ENCODE measurements around the gene NHLRC1. TPM values are rescaled to one million over a fixed set of nuclear protein-coding genes. Genes with fewer than 3 reads are reported as not detected.
"Not testable (repeated sequence)": the region's sequence is repeated elsewhere in the genome, so short reads cannot be mapped to it uniquely, and the experiment has no call there.

NHLRC1 gene
- total RNA-seq, 3 donors from 2014 or later (not counting 1 experiment from before 2014, with no cell fraction given) = 0.58 to 0.89 (median 0.68) TPM

- Histone ChIP-seq H3K9me3 (ENCODE audit: control insufficient read depth, insufficient read depth, low read length) (no peaks in the 10 kb centered on the region), H3K36me3 (ENCODE audit: control insufficient read depth, insufficient read depth, low read length) (no peaks in the 10 kb centered on the region), H3K4me3 (ENCODE audit: low read length) (peak within 1 kb of the TSS; percentile 99), H3K4me1 (ENCODE audit: control insufficient read depth, insufficient read depth, low read length) (peaks cover 28% of the 10 kb centered on the region), H3K27ac (ENCODE audit: low read length) (peak within 1 kb of the TSS; percentile 95), H3K27me3 (ENCODE audit: control insufficient read depth, insufficient read depth, low read length) (no peaks in the 10 kb centered on the region)
- peak within 1 kb of the TSS; percentile 93 to 99 for H3K27ac Mint-ChIP-seq
- no peak for TF ChIP-seq CTCF (IDR thresholded peaks at IDR 0.05)
- peaks cover 26 to 34% of the 10 kb centered on the region in 2 donors for H3K4me1 Mint-ChIP-seq
- peak within 1 kb of the TSS; percentile 97 for H3K4me3 Mint-ChIP-seq
- WGBS (ENCODE audit: insufficient coverage) = under 1% methylated on average over 34 of the region's 34 CpGs
- peaks cover 3% of the 10 kb centered on the region for H3K36me3 Mint-ChIP-seq
- DNase-seq (no peak), ATAC-seq (no peak)
- intact Hi-C loops (cut with micrococcal nuclease) = loop anchor here (1.0 to 10.0 kb wide), 3 partner anchors 110 to 448 kb away; partner anchors contain the start of genes DEK, KIF13A and NUP153
- no peaks in the 10 kb centered on the region for H3K27me3 Mint-ChIP-seq (ENCODE audit: low read depth in 2 of 2)
- H3K9me3 Mint-ChIP-seq = no peaks in the 10 kb centered on the region
Measured at GRCh38 chr6:18154507-18155149, 32.2 kb upstream of the NHLRC1 start, which contains the start of gene TPMT. TSS of gene TPMT (minus strand) at chr6:18155077. CDS start at chr6:18149127, 5,950 bp downstream.

GRCh38 chr6:18153311-18153703, 30.8 kb upstream of the NHLRC1 start:
- DNase-seq (no peak), ATAC-seq (no peak)
- no peaks in the 10 kb centered on the region for H3K27me3 ChIP-seq (ENCODE audit: control insufficient read depth, insufficient read depth, low read length)
- Mint-ChIP-seq H3K27ac (peak overlapping the region; percentile 83 to 93), H3K9me3 (no peaks in the 10 kb centered on the region), H3K4me3 (no peak overlapping the region), H3K36me3 (no peaks in the 10 kb centered on the region), H3K4me1 (peaks cover 26 to 34% of the 10 kb centered on the region in 2 donors), H3K27me3 (ENCODE audit: low read depth in 2 of 2) (no peaks in the 10 kb centered on the region)
- H3K4me1 ChIP-seq (ENCODE audit: control insufficient read depth, insufficient read depth, low read length) = peaks cover 28% of the 10 kb centered on the region
- peaks cover 6% of the 10 kb centered on the region for H3K36me3 ChIP-seq (ENCODE audit: control insufficient read depth, insufficient read depth, low read length)
- H3K27ac ChIP-seq (ENCODE audit: low read length) = peak overlapping the region; percentile 27
- TF ChIP-seq CTCF (IDR thresholded peaks at IDR 0.05) = no peak
- intact Hi-C loops (cut with micrococcal nuclease) = loop anchor here (10.0 kb wide), 1 partner anchor 169 kb away; the partner anchor contains the start of gene KIF13A
- no peaks in the 10 kb centered on the region for H3K9me3 ChIP-seq (ENCODE audit: control insufficient read depth, insufficient read depth, low read length)
- H3K4me3 ChIP-seq (ENCODE audit: low read length) = no peak overlapping the region

GRCh38 chr6:18151801-18152200, 29.3 kb upstream of the NHLRC1 start:
- H3K9me3 Mint-ChIP-seq = no peaks in the 10 kb centered on the region
- H3K4me1 Mint-ChIP-seq = peaks cover 26 to 34% of the 10 kb centered on the region in 2 donors
- H3K27ac Mint-ChIP-seq = no peak overlapping the region
- no peak for TF ChIP-seq CTCF (IDR thresholded peaks at IDR 0.05)
- ATAC-seq = no peak
- no peak for DNase-seq
- H3K9me3 ChIP-seq (ENCODE audit: control insufficient read depth, insufficient read depth, low read length) = no peaks in the 10 kb centered on the region
- H3K36me3 ChIP-seq (ENCODE audit: control insufficient read depth, insufficient read depth, low read length) = peaks cover 17% of the 10 kb centered on the region
- H3K27ac ChIP-seq (ENCODE audit: low read length) = no peak overlapping the region
- no peaks in the 10 kb centered on the region for H3K27me3 Mint-ChIP-seq (ENCODE audit: low read depth in 2 of 2)
- peaks cover 28% of the 10 kb centered on the region for H3K4me1 ChIP-seq (ENCODE audit: control insufficient read depth, insufficient read depth, low read length)
- H3K36me3 Mint-ChIP-seq = no peaks in the 10 kb centered on the region
- intact Hi-C loops (cut with micrococcal nuclease) = loop anchor here (10.0 kb wide), 1 partner anchor 167 kb away; the partner anchor contains the start of gene KIF13A
- 89% methylated on average over 2 of the region's 3 CpGs for WGBS (ENCODE audit: insufficient coverage)
- no peaks in the 10 kb centered on the region for H3K27me3 ChIP-seq (ENCODE audit: control insufficient read depth, insufficient read depth, low read length)
- no peak overlapping the region for H3K4me3 Mint-ChIP-seq
- no peak overlapping the region for H3K4me3 ChIP-seq (ENCODE audit: low read length)

- DNase-seq; H3K4me3 Mint-ChIP-seq; H3K9me3 ChIP-seq (ENCODE audit: control insufficient read depth, insufficient read depth, low read length); H3K27ac ChIP-seq (ENCODE audit: low read length); H3K27ac Mint-ChIP-seq; ATAC-seq; H3K27me3 ChIP-seq (ENCODE audit: control insufficient read depth, insufficient read depth, low read length); H3K4me3 ChIP-seq (ENCODE audit: low read length); H3K9me3 Mint-ChIP-seq; H3K36me3 Mint-ChIP-seq; H3K27me3 Mint-ChIP-seq (ENCODE audit: low read depth in 2 of 2): not testable (repeated sequence)
- peaks cover 25 to 33% of the 10 kb centered on the region in 2 donors for H3K4me1 Mint-ChIP-seq
- peaks cover 17% of the 10 kb centered on the region for H3K36me3 ChIP-seq (ENCODE audit: control insufficient read depth, insufficient read depth, low read length)
- intact Hi-C loops (cut with micrococcal nuclease) = loop anchor here (10.0 kb wide), 1 partner anchor 167 kb away; the partner anchor contains the start of gene KIF13A
- WGBS (ENCODE audit: insufficient coverage) = 94% methylated on average over 3 of the region's 3 CpGs
- H3K4me1 ChIP-seq (ENCODE audit: control insufficient read depth, insufficient read depth, low read length) = peaks cover 24% of the 10 kb centered on the region
Measured at GRCh38 chr6:18151391-18151790, 28.9 kb upstream of the NHLRC1 start.
